Right lung (tissue), 10 donors: ENCODE data around the gene AKNAD1. TPM values are rescaled to one million over a fixed set of nuclear protein-coding genes. Genes with fewer than 3 reads are reported as not detected.
"Not testable (repeated sequence)": the region's sequence is repeated elsewhere in the genome, so short reads cannot be mapped to it uniquely, and the experiment has no call there.

Experiments
- DNase-seq, 2 donors: peaks; one replicate each; pipeline ENCODE4 v3.0.0-alpha.2; 2013
- long read RNA-seq, 8 donors: transcript quantifications; one replicate each; lab custom pipeline, GENCODE V29; 2026
- polyA plus RNA-seq, 5 donors: library from polyadenylated mRNA; unstranded; fragments of 120-200 nt; gene quantifications; one replicate each; pipeline versions ENCODE4 v1.2.1 to v1.2.3, GENCODE V29; 2013; ENCODE audit warnings: inconsistent platforms in 1 of 5, low replicate concordance in 1 of 5; ENCODE audit not compliant: insufficient read length in 5 of 5, insufficient read depth in 1 of 5

AKNAD1 gene, protein sequence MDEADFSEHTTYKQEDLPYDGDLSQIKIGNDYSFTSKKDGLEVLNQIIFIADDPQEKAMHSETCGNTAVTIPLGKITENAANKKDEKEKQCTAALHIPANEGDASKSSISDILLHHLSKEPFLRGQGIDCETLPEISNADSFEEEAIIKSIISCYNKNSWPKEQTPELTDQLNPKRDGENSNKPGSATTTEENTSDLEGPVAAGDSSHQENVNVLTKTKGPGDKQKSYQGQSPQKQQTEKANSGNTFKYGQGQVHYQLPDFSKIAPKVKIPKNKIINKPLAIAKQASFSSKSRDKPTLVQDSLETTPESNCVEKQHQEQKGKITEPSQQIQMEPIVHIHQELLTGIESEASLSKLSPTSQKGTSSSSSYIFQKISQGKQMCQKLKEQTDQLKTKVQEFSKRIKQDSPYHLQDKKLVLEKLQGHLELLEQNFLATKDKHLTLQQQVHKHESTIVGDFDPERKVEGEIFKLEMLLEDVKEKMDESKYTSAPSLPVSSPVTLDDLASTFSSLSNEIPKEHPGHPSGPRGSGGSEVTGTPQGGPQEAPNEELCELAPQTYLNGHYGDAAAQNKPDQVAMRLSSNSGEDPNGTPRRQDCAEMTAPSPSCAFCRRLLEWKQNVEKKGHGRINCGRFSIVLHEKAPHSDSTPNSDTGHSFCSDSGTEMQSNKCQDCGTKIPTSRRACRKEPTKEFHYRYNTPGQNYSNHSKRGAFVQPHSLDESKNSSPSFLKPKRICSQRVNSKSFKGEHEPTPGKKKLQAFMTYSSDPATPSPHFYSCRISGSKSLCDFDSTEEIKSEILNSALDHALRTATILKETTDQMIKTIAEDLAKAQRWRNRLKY
- polyA plus RNA-seq = under 1 TPM in 4 of 5 donors, not detected in 1; 0.41 to 0.78 (median 0.57) TPM
- long read RNA-seq, donor 1, partial matches to known transcripts = 0 of 1 reads
- long read RNA-seq, donor 1, other reads (novel, unspliced or antisense) = 0 of 1 reads
- long read RNA-seq, donor 2 = 0 reads
- long read RNA-seq, donor 3 = 0 reads
- long read RNA-seq, donor 4 = 0 reads
- long read RNA-seq, donor 5 = 0 reads
- long read RNA-seq, donor 6 = 0 reads
- long read RNA-seq, donor 7 = 0 reads
- long read RNA-seq, donor 8, partial matches to known transcripts = 0 of 1 reads
- long read RNA-seq, donor 8, other reads (novel, unspliced or antisense) = 0 of 1 reads

DNA sequence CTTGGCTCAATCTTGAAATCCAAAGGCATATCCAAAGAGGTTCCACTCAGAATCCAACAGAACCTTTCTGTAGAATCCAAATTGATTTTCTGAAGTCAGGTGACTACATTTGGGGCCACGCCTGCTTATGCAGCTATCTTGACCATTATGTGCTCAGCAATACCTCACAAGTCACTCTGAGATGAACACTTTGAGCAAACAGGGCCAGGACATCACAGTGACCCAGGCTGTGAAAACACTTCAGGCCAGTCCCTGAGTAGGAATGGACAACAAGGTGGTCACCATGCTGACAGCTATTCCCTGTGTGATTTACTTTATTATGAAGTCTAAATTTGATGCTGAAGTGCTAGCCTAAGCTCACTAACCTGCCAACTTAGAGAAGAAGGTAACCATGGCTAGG, at the start of gene AKNAD1:
Gene AKNAD1, minus strand, starts transcription at position 101 of the 400 bp plus-strand sequence. CDS start 4,430 bp downstream, outside the sequence.
- DNase-seq = no peak

DNA sequence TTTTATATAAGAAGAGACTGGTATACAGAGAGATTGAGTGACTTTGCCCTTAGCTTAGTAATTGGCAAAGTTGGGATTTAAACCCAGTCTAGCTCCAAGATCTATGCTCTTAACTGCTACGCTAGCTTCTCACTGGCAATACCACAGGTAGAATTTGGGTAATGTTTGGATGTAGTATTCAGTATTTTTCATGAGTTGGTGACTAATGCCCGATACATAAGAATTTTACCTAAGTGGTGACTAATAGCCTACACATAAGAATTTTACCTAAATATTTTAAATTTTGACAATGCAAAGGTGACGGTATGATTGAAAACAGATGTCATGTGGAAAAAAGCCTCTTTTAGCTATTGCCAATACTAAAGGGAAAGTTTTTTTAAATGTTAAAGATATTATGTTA, 44.2 kb upstream of the AKNAD1 start:
- no peak for DNase-seq

DNA sequence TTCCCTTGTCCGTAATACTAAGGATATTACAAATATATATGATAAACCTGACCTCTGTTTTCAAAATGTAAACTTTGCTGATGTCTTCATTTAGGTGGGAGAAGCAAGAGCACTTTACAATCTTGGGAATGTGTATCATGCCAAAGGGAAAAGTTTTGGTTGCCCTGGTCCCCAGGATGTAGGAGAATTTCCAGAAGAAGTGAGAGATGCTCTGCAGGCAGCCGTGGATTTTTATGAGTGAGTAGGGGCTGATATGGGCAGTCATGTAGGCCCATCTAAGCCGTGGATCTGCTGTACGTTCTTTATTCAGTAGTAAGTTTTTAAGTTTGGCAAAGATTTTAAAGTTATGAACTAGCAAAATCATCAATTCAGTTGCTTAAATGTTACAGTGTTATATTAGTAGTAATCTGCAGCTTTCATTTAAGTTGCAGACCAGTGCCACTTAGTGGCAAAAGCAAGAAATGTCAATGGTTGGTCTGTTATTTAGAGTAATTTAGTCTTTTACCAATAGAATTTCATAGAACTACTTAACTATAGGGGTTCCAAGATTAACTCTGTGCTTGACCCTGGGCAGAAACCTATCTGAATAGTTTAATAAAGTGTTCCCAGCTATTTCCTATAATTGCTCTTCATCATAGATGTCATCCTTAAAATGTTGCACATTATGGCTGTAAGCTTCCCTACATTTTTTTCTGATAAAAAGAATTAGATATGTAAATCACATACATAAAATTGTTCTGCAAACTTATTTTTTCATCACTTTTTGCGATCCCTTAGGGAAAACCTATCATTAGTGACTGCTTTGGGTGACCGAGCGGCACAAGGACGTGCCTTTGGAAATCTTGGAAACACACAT, 41.2 kb upstream of the AKNAD1 start:
- DNase-seq = peak; percentile 35 to 55

DNA sequence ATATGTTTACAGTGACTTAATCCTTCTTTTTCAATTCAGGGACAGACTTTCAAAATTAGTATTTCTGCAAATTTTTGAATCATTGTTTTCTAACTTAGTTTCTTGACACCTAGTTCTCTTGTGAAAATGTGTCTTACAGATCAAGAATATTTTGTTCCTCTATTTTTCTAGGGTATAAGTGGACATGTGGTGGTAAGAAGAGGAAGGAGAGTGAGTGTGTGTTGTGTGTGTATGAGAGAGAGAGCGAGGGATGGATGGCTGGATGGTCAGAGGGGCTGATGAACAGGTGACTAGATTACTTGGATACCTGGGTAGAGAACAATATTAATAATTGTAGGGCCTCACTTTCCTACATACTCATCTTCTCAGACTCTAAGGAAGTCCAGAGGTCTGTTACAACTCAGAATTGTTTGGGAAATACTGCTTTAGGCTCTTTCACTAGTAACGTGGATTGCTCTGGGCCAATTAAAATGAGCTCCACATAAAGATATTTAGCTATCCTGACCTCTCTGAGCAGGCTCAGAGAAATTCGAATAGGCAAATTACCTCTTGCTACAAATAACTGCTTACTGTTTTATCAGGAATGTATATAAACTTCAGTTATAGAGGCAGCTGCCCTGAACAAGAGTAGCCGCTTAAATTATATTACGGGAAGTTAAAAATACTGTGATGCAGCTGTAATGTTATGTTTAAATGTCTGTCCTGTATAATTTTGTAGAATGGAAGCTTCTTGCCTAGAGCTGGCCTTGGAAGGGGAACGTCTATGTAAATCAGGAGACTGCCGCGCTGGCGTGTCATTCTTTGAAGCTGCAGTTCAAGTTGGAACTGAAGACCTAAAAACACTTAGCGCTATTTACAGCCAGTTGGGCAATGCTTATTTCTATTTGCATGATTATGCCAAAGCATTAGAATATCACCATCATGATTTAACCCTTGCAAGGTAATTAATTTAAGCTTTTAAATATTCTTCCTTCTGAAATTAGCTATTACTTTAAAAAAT, 39.6 kb upstream of the AKNAD1 start:
- DNase-seq = peak; percentile 40 to 48

DNA sequence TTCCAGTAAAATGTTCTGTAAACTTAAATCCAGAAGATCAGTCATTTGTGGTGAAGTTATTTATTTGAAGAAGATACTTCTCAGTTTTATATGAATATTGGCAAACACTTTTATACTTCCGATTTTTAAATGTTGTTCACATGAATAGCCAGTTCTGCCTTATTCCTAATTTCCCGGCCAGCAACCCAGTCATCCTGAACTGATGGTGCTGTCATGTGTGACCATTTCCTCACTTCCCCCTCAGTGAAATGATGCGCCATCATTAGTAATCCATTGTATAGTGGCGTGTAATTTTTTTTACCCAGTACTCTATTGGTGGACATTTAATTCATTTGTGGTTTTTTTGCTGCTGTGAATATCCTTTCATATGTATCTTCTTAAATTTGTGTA, 36.2 kb upstream of the AKNAD1 start:
- DNase-seq = no peak

DNA sequence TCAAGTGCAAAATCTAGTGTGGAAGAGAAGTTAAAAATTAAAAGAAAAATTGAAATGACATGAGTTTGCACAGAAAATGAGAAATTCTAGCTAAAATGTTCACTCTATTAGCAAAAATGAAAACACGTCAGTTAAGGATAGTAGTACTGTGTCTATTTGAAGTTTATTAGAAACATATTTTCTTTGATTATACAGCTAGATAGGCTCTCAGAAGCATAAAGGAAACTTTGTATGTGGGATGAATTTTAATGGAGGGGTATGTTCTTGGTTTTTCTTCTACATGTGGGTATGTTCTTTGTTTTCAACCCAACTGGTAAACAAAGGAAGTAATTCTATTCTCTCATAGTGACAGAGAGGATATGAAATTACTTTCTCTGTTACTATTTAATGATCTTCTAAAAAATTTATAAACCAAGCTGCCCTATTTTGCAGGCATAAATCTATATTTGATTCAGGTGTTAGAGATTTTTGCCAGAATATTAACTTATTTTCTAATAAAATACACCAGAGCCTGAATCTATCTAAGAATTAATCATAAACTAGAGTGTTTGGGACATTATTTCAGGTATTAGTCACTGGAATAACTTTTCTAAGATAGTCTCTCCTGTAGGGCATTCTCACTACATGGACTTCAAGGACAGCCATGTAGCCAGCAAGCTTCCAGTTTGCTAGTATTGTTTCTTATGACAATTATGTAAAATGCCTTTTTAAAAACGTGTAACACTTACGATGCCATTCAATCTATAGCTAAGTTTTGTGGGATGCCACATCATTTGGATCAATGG, 35.7 kb upstream of the AKNAD1 start:
- no peak for DNase-seq

DNA sequence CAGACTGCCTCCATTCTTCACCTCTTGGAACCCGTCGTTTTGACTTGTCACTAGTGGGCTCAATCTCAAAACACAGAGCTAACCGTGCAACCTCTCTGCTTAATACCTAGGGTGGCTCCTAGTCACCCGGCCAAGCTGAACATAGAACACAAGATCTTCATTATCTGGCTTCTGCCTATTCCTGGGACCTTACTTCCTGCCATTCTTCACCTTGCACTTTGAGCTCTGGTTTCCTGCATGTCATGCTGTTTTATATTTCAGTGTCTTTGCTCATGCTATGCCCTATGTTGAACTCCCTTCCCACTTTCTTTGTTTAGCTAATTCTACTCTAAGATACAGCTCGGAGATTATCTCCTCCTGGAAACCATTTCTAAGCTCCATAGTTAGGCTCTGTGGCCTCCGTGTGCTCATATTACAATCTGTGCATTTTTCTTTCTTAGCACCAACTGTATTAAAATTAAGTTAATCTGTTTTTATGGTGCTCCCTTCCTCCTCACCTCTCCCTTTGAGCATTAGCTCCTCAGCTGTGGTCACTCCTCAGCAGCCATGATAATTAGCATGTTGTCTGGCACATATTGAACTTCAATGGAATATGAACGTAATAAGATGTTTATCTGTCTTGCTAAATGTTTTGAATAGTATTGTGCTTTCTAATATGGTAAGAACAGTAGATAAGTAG, 33.0 kb upstream of the AKNAD1 start:
- no peak for DNase-seq

DNA sequence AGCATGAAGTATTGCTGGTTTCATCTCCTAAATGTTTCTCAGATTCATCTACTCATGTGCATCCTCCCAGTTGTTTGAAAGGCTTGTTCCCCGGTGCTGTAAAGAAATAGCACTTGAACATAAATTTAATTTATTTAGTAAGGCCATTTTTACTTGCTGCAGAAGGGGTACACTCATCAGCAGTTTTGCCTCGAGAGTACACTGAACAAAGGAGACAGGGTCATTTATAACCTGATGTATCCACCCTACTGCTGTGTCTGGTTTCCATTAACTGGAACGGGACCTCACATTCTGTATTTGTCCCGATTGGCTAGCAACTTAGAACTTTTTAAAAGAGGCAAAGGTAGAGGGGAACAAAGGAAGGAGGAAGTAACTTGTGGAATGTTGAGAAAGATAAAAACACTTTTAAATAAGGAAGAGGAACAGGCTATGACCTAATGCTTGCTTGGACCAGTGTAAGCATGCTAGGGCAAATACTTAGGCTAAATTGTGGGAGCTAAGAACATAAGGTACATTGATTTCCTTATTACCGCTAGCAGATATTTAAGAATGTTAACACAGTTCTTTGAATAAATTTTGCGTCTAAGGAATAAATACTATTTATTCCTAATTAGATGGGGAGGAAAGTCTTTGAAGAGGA, 32.2 kb upstream of the AKNAD1 start:
- DNase-seq = not testable (repeated sequence)

DNA sequence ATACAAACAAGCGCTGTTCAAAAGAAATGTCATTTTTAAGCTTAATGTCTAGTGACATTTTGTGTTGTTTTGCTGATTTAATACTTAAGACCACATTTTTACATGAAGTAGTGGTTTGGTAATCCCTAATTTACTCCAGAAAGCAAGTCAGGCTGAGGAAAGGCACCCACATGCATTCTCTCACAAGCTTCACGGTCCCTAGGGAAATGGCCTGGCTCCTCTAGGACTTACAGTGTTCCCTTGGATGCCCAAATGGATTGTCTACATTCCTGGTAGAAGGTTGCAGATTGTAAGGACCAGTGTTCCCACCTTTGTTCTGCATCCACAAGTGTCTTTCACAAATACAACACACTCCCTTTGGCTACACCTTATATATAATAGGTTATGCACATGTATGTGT, 29.4 kb upstream of the AKNAD1 start:
- no peak for DNase-seq

DNA sequence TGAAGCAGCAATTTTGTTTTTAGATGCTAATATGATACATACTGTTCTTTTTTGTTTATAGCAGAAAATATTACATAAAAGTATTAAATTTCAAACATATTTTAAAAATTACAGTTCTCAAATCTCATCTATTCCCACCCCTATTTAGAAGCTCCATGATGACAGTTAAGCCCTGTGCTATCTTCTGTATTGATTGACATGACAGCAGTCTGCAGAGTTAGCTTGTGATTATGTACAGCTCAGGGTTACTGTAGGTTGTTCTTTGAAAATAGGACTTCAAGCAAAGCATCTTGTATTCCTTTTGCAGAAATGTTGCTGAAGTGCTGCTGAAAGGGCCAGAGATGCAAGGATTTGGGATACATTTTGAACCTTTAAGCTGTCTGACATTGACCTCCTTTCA, 28.1 kb upstream of the AKNAD1 start:
- no peak for DNase-seq

DNA sequence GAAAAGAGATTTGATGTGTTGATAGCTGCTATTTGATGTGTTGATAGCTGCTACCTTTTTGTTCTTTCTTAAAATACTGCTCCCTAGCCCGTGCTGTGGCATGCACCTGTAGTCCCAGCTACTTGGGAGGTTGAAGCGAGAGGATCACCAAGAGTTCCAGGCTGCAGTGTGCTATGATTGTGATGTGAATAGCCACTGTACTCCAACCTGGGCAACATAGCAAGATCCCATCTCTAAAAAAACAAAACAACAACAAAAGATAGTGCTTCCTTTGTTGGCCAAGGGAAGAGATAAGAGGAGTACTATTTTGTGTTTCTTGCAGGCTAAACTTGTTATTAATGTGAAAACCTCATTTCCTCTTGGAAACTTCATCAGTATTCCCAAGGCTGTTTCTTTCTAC, 25.9 kb upstream of the AKNAD1 start:
- DNase-seq = no peak

DNA sequence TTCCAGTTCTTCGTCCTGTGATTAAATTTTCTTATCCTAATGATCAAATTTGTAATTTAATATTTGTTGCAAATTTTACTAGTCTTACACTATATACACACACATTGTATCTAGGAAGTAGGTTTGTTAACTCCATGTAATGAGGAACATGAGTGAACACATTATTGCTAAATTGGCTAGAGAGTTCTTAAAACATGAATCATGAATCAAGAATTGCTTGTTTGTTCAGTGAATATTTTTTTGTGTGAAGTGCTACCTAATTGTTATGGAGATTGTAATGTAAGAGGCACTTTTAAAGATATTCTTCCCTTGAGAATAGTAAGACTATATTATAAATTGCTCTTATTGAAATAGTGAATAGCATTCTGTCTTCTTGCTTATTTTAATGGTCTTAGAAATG, 24.5 kb upstream of the AKNAD1 start:
- DNase-seq = no peak

DNA sequence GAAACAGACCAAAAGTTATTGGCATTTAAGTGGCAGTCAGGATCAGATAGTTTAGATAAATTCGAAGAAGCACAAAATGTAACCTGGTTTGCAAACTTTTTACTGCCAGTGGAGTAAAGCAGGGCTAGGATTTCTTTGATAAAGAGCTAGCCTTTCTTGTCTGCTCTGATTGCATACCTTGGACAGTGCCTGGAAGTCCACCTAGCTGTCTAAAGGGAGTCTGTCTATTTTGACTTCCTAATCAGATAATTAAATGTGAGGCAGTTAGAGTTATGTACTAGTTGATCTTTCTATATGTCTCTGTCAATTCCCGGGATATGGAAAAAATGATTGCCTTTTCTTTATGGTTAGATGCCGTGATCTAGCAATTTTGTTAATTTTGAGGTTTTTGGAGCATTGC, 24.0 kb upstream of the AKNAD1 start:
- no peak for DNase-seq

DNA sequence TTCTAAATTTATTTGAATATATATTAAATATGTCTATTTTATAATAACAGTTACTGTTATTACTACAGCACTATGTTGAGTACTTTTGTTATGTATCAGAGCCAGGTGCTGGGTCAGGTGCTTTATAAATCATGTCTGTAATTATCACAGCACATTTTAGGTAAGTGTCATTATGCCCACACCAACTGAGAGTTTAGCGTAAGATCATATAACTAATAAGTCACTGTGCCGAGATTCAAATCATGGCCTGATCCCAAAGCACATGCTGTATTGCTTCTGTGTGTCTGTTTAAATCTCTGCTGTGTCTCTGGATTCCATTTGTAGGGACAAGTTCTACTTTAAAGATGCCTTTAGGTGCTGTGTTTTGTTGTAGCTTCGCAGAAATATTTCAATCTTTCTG, 21.8 kb upstream of the AKNAD1 start:
- no peak for DNase-seq

DNA sequence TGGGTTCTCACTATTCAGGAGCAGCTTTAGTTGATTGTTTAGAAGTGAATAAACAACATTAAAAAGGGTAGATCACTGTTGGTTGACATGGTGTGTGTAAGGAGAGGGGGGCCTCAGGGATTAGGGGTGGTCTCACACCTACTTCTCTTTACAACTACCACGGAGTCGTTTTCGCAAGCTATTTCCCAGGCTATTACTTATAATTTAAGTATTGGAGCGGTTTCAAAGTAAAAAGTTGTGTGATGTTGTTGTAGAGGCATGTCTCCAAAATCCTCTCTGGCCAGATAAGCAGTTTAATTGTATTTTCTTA, 21.2 kb upstream of the AKNAD1 start:
- DNase-seq = peak in 1 of 2 donors; percentile 24

DNA sequence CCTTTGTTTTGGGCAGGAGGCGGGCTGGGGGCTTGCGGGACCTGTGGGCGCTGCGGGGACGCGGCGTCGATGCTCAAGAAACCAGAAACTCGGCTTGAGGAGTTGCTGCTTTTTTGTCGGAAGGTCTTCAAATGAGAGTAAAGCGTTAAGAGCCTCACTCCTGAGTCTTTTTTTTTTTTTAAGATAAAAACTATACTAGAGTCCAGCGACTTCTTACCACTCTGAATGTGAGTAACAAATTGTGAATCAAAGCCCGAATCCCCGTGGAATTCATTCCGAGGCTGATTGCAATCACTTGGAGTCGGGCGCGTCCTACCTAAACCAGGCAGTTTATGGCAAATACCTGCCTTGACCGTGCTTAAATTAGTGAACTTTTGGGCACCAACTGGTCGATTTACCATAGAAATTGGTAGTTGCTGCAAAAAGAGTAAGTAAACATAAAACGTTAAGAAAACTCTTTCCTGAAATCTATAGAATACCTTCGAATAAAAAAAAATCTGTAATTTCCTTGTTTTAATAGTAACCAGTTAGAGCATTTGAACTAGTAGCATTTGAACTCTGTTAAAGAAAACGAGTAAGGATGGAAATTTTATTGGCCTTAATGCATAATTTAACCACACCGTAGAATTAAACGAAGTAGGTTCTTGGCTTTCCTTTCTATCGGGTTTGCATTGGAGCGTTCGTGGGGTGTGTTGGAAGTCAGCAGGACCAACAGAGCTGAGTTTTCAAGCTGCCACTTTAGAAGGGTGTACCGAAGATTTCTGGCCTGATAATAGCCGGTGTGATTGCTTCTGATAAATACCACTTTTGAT, 20.7 kb upstream of the AKNAD1 start:
- DNase-seq = peak in 1 of 2 donors; percentile 20

DNA sequence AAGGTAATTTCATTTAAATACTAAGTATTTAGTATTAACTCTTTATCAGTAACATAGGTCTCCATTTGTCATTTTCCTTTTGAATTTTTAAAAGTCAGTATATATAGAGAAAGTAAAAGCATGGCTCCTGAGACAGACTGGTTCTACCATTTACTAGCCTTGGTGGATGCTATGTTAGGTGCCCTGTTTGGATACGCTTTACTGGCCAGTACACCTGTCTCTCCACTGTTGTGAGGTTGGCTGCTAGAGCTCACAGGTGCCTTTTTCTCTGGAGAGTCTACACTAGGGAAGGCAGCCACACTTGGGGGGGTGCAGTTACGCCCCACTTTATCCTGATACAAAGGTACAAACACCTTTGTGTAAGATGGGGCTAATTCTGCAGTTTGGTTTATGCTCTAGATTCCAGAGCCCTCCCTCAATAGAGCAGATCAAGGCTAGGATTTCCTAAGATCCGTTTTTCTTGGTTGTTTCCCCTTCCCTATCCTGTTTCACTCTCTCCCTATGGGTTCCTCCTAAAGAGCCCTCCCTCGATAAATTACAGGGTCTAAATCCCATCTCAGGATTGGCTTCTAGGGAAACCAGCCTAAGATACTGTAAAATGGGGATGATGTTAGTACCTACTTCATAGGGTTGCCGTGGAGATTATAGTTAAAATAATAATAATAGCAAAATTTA, 14.3 kb upstream of the AKNAD1 start:
- no peak for DNase-seq
